ENCODE measurements around the gene AMH.
"Not testable (repeated sequence)": the region's sequence is repeated elsewhere in the genome, so short reads cannot be mapped to it uniquely, and the experiment has no call there.

AMH gene

DNA sequence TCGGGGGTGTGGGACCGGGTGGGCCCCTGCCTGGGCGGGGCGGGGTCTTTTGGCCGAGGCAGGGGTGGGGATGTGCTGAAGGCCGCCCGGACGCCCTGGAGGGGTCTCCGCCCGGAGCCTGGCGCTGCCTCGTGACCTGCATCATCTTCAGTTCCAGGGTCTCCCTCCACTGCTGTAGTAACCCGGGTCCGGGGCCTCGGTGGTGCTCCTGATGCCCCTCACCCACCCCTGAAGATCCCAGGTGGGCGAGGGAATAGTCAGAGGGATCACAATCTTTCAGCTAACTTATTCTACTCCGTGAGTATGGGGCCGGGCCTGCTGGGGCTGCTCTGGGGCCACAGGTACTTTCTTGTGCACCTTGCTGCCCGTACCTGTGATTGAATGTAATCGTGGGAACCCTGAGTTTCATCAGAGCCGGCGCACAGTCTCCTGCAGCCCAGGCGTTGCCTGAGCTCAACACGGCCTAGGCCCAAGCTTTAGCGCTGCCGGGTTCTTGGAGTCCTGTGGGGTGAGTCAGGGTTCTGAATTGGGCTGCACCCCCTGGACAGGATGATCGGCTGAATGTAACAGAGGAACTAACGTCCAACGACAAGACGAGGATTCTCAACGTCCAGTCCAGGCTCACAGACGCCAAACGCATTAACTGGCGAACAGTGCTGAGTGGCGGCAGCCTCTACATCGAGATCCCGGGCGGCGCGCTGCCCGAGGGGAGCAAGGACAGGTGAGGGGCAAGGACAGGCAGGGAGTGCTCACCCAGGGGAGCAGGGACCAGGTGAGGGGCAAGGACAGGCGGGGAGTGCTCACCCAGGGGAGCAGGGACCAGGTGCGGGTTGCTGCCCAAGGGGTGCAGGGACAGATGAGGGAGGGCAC lies 22.3 kb downstream of the AMH start:
- DNase-seq: no peak

DNA sequence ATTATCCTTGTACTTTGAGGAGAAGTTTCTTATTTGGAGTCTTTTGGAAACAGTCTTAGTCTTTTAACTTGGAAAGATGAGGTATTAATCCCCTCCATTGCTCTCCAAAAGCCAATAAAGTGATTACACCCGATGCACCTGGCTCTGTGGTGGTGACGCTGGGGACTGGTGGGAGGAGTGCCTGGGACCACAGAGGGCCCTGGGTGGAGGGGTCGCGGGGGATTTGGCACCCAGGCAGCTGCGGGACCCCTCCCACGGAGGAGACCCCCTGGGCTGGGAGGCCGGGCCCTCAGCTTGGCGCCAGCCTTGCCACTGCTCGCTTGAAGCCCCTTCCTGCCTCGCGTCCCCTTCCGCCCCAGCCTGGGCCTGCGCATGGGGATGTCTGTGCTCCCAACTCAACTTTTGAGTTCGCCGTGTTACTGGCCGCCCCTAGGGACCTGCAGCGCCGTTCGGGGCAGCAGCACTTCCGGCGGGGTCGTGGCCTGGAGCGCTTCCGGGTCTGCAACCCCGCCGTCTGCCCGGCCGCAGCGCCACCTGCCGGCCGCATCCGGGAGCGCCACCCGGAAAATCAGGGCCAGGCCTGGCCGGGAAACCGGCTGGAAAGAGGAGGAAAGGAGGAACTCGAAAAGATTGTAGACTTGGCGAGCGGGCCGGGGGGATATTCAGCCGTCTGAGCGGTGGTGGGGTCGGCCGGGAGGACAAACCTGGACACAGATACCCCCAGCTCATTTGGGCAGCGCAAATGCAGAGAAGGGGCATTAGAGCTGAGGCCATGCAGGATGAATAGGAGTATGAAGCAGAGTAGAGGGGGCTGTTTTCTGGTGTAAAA lies 24.4 kb downstream of the AMH start:
- peak; percentile 51 to 85 for DNase-seq

DNA sequence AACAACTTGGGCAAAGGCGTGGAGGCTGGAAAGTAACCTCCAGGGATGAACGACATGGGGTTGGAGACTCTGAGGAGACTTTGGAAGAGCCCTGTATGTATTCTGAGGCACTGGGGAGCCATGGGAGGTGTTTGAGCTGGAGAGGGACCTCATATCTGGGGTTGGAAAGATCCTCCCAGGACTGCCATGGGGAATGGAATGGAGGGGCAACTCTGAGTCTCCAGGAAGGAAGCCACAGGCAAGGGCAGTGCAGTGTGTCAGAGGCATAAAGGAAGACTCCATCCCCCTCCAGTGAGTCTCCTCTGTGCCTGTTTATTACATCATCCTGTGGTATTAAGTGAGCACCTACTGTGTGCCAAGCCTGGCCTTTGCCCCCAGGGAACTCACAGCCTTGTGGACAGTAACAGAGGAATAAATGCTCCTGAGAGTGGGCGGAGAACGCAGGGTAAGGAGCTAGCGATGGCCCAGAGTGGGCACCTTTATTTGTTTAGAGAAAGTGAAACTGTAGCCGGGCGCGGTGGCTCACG lies 25.1 kb downstream of the AMH start:
- no peak for DNase-seq

DNA sequence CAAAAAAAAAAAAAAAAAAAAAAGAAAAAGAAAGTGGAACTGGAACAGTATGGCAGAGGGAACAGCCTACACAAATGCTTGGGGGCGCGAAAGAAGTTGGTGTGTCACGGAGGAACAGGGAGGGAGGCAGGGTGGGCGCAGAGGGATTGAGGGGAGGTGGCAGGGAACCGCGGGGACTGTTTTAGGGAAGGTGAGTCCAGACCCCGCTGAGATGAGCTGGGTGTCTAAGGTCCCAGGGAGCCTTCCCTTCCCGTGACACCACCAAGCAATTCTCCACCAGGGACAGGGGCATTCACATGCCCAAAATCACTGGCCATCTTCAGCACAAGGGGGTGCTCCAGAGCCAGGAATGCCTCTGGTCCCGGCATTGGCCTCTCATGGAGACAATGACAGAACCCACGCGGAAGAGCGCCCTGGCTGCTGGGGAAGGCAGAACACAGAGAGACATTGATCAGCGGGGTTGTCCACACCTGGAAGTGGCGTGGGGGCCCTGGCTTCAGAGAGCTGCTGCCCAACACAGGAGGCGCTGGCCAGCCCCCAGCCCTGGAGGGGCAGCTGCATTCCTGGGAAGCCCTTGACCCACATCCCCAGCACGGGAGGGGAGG lies 25.9 kb downstream of the AMH start:
- DNase-seq: peak; percentile 52 to 68

DNA sequence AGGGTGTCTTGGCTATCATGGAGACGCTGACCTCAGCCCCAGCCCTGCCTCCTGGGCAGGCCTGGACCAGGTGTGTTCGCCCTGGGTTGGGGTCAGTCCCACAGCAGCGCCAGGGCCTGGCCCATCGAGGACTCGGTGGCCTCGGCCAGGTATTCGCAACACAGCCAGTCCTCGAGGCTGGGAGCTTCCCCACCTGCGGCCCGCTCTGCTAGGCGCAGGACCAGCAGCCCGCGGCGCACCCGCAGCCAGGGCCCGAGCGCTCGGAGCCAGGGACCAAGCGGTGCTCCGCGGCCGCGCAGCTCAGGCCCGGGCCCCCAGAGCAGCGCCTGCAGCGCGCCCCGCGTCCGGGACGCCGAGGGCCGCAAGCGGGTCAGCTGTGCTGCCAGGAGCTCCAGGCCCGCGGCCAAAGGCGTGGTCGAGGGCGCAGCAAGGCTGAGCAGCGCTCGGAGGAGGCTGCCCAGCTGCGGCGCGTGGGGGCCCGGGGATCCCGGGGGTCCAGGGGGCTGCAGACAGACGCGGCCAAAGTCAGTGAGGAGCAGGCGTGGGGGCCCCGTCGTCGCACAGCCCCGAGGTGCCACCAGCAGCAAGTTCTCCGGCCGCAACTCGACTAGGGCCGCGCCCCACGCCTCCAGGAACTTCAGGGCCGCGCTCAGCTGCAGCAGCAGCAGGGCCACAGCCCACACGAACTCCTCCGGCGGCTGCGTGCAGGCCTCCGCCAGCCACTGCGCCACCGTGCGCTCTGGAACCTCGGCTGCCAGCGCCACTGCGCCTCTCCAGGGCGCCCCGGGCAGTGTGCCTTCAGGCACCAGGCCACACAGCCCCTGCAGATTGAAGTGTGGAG lies 26.7 kb downstream of the AMH start:
- DNase-seq: no peak

DNA sequence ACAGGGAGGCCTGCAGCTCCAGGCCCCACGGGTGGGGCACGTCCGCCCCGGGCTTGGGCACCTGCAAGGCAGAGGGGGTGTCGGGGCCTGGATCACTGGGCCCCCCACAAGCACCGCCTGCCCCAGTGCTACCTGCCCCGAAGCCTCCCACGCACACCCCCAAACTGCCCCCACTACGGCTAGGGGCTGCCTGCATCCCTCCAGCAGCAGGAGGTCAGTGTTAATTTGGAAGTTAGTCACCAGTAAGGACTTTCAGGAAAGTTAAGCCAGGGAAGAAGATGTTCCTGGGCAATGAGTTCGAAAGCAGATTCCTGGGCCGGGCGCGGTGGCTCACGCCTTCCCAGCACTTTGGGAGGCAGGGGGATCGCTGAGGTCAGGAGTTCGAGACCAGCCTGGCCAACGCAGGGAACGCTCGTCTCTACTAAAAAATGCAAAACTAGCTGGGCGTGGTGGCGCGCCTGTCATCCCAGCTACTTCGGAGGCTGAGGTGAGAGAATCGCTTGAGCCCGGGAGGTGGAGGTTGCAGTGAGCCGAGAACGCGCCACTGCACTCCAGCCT lies 27.4 kb downstream of the AMH start:
- no peak for DNase-seq

DNA sequence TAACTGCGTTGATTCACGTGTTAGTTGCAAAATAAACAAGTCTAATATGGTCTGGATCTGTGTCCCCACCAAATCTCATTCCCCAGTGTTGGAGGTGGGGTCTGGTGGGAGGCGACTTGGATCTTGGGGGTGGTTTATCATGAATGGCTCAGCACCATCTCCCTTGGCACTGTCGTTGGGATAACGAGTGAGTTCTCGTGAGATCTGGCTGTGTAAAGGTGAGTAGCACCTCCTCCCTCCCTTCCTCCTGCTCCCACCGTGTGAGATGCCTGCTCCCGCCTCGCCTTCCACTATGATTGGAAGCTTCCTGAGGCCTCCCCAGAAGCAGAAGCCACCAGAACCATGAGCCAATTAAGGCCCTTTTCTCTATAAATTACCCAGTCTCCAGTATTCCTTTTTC lies 28.0 kb downstream of the AMH start:
- DNase-seq: no peak

DNA sequence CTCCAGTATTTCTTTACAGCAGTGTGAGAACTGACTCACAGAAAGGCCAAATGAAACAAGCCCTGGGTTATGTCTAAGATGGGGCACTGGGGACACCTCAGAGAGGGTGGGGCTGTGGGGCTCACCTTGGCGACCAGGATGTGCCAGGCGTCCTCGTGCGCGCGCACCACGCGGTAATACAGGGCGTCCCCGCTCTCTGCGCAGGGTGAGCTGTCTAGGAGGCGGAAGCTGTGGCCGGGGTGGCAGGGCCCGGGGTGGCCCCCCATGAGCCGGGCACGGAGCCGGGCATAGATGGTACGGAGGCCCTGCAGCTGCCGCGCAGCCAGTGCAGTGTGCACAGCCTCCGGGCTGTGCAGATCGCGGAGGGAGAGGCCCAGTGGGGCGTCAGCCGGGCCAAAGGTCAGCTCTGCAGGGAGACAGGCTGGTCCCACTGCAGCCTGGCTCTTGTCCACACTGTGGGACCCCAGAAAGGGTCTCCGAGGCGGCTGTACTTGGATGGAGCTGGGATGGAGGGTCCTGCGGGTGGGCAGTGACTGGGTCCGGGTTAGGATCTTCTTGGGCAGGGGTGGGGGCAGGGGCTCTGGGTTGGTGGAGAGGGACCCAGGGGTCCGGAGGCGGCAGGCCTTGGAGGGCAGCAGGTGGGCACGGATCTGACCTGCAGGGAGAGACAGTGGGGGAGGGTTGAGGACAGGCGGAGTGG lies 29.5 kb downstream of the AMH start:
- no peak for DNase-seq

DNA sequence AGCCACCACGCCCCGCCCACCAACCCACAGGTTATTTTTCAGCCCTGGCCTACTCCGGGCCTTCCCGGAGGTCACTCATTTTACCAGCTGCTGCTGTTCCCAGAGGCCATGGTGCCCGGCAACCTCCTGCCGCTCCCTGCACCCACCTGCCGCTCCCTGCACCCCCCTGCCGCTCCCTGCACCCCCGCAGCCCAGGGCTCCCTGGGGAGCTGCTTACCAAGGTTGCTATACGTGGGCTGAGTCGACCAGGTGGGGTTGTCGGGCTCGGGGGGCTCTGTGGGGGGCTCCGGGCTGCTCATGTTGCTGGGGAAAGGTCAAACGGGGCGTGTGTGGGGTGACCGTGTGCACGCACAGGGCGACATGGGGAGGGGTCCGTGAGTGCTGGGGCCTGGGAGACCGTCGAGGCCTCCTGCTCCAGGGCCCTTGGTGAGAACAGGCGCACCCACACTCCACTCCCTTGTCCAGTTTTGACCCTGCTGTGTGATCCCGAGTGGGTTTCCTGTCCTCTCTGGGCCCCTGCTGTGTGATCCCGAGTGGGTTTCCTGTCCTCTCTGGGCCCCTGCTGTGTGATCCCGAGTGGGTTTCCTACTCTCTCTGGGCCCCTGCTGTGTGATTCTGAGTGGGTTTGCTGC lies 31.6 kb downstream of the AMH start:
- DNase-seq: no peak

DNA sequence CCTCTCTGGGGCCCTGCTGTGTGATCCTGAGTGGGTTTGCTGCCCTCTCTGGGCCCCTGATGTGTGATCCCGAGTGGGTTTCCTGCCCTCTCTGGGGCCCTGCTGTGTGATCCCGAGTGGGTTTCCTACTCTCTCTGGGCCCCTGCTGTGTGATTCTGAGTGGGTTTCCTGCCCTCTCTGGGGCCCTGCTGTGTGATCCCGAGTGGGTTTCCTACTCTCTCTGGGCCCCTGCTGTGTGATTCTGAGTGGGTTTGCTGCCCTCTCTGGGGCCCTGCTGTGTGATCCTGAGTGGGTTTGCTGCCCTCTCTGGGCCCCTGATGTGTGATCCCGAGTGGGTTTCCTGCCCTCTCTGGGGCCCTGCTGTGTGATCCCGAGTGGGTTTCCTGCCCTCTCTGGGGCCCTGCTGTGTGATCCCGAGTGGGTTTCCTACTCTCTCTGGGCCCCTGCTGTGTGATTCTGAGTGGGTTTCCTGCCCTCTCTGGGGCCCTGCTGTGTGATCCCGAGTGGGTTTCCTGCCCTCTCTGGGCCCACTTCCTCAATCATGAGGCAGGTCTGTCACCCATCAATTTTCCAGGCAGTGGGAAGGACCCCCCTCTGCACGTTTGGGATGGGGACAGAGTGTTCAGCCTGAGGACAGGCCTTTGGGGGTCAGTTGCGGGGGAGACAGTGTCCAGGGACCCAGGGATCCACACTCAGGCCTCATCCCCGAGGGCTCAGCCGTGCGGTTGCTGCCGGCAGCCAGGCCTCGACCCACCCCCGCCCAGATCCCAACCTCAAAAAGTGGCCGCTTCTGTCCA lies 32.3 kb downstream of the AMH start:
- not testable (repeated sequence) for DNase-seq

DNA sequence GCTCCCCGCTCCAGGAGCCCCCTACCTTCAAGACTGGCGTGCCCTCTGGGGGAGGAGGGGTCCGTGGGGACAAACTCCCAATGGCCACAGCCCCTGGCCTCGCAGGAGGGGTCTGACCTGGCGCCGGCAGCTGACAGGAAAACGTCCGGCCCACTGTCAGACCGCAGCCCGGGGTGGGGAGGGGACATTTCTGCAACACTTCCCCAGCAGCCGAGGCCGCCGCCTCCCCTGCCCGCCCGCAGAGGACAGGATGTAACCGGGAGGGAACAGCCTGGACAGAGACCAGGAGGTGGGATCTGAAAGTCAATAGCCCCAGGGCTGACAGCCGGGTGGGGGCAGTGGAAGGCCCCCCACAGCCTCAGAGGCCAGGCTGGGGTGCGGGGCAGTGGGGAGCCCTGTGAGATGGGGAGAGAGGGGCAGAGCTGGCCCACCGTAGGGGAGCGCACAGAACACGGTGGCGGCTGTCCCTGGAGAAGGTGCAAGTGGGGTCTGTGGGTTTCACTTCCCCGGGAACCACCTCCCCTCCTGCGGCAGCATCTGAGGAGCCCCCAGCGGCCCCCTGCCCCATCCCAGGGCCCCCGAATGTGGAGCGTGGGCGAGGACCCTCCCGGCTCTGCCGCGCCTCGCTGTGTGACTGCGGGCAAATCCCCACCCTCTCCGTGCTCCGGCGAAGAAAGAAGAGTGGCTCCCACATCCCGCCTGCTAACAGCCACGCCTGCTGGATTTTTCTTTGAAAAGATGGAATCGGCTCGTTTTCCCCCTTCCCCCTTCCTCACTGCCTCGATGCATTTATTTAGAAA lies 33.1 kb downstream of the AMH start, which contains the start of gene PEAK3:
Gene PEAK3, minus strand, starts transcription at position 114 of the 800 bp plus-strand sequence. CDS start 1,244 bp downstream, outside the sequence.
- DNase-seq: no peak

DNA sequence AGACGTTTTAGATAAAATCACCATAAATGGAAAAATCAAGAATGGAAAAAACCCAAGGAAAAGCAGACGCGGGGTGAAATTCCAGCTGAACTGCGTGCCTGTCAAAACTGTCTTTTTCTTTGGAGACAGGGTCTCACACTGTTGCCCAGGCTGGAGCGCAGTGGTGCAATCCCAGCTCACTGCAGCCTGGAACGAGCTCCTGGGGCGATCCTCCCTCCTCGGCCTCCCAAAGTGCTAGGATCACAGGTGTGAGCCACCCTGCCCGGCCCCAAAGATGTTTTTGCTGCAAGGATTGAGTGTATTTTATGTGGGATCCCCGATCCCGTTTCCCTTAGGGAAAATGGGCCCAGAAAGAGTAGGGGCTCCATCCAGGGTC lies 33.7 kb downstream of the AMH start:
- no peak for DNase-seq

DNA sequence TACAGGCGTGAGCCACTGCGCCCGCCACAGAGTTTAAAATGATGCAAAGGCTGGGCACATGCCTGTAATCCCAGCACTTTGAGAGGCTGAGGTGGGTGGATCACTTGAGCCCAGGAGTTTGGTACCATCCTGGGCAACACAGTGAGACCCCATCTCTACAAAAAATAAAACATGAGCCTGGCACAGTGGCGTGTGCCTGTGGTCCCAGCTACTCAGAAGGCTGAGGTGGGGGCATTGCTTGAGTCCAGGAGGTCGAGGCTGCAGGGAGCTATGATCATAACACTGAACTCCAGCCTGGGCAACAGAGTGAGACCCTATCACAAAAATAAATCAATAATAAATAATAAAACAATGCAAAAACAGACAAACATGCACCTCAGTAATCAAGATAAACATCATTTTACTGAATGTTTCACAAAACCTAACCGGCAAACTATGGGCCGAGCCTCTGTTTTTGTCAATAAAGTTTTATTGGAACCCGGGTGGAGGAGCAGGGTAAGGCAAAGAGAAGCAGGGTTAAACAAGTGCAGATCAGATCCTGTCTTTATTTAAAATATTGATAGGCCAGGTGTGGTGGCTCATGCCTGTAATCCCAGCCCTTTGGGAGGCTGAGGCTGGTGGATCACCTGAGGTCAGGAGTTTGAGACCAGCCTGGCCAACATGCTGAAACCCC lies 34.8 kb downstream of the AMH start:
- DNase-seq: no peak

DNA sequence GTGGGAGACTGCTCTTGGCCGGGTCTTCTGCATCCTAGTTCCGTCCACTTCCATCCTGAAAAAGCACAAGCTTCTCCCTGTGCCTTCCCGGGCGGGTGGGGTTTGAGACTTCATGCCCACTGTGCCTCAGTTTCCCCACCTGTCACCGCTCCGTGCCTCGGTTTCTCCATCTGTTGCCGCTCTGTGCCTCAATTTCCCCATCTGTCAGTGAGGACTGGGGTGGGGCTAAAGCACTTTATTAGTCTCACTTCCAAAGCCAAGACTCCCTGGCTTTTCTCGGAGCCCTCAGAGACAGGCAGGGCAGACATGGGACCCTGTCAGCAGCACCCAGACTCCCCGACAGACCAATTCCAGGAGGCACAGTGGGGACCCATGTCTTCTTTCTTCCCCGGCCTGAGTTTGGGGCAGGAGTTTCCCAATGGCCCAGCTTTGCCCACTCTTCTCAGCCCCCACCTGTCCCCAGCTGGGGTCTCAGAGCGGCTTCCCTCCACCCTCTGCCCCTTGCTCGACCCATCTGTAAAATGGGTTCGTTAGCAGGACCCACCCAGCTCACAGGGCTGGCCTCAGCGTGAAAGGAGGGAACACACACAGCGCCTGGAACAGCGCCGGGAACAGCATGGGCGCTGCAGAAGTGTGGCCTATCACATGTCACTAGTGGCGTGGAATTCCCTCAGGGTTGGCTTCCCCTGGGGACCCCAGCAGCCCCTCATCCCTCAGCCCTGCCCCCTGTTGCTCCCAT lies 37.4 kb downstream of the AMH start:
- DNase-seq: no peak

DNA sequence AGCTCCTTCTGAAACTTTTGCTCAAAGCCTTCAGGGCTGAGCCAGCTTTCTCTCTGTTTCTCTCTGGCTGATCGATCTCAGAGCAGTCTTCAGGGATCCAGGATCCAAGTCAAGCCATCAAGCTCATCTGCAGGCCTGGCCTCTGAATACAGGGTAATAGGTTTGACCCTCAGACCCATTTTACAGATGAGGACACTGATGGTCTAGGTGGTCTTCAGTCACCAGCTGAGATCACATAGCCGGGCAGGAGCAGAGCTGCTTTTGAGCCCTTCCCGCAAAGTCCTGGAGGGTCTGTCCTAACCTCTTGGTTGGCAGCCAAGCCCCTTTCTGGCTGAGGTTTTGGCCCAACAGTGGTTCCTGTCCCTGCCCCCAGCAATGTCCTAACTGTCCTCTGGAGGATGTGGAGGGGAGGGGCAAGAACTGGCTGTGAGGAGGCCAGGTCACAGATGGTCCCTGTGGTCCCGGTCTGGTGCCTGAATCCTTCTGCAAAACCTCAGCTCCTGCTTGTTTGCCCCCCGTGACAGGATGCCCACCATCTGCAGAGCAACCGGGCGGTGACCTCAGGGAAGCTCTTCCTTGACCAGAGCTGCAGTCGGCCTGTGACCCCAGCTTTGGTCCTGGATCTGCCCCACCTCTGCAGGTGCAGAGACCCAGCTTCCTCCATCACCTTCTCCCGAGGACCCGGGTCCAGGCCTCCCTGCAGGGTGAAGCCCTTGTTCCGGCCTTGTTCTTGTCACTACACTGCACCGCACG lies 38.6 kb downstream of the AMH start:
- DNase-seq: no peak

DNA sequence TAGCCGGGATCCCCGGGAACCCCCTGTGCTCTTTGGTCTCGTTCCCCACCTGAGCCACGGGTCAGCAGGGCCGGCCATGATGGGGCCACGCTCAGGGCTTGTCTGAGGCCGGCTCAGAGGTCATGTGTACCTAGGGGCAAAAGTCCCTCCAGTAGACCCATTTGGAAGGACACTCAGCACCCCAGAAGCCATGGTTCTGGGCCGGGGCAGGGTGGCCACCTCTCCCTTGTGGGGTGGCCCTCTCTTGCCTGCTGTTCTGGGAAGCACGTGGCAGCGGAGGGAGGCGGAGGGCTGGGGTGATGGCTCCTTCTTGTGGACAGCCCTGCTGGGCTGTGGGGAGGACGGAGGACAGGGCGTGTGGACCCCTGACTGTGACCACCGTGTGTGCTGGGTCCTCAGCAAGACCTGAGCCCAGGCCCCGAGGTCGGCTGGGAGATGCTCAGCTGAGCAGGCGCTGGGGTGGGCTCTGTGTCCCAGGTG lies 39.3 kb downstream of the AMH start:
- DNase-seq: no peak

Measured in NCI-H187 (cell line).